Measurements from ENCODE around the gene COL25A1.

DNA sequence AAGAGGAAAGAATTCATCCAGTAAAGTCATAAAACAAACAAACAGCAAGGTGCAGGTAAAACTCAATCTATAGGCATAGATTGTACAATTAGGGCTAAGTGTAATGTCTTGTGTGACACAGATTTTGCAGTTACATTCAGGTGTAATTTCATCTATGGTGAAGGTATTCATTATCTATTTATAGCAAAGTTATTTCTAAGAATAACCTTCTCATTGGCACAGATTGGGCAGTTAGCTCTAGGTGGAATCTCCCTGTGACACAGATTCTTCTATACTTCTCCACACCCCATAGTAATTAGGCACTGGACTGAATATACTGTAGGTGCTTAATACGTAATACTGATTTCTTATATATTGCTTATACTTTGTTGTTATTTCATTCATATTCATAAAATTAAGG, 66.8 kb downstream of the COL25A1 start:
- TF ChIP-seq, protein P1, sequence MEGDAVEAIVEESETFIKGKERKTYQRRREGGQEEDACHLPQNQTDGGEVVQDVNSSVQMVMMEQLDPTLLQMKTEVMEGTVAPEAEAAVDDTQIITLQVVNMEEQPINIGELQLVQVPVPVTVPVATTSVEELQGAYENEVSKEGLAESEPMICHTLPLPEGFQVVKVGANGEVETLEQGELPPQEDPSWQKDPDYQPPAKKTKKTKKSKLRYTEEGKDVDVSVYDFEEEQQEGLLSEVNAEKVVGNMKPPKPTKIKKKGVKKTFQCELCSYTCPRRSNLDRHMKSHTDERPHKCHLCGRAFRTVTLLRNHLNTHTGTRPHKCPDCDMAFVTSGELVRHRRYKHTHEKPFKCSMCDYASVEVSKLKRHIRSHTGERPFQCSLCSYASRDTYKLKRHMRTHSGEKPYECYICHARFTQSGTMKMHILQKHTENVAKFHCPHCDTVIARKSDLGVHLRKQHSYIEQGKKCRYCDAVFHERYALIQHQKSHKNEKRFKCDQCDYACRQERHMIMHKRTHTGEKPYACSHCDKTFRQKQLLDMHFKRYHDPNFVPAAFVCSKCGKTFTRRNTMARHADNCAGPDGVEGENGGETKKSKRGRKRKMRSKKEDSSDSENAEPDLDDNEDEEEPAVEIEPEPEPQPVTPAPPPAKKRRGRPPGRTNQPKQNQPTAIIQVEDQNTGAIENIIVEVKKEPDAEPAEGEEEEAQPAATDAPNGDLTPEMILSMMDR (IDR thresholded peaks at IDR 0.05) = no peak
- TF ChIP-seq POLR2A (IDR thresholded peaks at IDR 0.05) = no peak
